Activated T-cell treated with anti-CD3 and anti-CD28 coated beads, Interleukin-2, amount 50 U/mL, for 48 hours (primary cell): ENCODE measurements around the gene SRRM5.
A peak's percentile ranks its signal among the peaks of the same experiment; 100 is the strongest.
"Not testable (repeated sequence)": the region's sequence is repeated elsewhere in the genome, so short reads cannot be mapped to it uniquely, and the experiment has no call there.

ENCODE experiments used
- DNase-seq, 2 experiments: peaks; one replicate each; pipeline ENCODE4 v3.0.0-alpha.2; 2020

SRRM5 gene

DNA sequence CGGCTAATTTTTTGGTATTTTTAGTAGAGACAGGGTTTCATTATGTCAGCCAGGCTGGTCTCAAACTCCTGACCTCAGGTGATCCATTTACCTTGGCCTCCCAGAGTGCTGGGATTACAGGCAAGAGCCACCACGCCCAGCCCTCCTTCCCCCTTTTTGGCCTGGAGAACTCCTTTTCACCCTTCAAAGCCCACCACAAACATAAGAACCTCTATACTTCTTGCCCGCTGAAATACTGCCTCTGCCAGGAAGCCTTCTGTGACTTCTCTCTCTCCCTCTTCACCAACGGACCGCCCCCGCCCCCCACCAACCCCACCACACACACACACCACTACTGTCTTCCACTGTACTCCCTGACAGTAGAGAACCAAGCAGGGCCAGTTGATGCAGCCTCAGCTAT, 5.1 kb downstream of the SRRM5 start:
- DNase-seq: no peak

DNA sequence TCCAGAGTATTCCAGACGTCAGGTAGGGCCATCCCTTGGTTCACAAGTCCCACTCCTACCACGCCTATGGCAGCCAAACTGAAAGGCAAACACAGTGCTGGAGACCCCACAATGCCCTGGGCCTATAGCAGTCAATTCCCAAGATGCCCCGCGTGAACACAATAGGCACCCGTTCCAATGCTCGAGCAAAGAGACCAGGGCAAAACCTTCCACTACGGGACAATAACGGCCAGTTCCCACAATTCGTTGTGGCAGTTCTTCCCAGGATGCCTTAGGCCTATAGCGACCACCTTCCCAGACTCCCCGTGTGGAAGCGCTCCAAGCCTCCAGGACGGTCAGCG, 7.0 kb downstream of the SRRM5 start:
- no peak for DNase-seq

DNA sequence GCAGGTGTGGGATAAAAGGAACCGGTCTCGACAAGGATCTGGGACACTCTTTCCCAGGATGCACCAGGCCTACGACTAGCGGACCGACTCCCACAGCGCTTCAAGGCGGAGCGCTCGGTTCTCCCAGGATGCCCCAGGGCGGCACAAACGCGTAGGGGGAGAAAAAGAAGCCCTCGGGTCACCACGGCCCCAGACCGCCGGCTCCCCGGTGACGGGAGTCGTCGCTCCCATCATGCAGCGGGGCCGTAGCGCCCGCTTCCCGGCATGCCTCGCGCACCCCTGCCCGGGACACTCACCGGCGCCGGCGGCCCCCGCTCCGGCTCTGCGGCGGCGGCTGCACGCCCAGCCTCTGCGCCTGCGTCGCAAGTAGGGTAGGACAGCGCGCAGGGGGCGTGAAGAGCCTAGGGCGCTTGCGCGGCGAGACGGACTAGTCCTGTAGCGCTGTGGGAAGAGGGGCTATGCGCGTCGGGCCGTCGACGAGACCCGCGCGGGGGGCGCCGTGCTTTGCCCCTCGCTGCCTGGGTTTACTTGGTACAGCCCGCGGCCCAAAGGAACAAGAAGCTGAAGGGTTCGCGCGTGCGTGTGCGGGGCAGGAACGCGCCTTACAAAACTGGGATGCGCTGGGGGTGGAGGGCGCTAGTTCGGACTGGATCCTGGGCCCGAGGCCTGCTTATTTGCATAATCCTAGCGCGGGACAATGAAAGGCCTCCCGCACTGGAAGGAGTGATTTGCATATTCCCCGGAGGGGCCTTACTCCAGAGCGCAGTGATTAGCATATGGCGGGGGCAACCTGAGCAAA, 7.6 kb downstream of the SRRM5 start, which contains the start of gene ZNF428:
ZNF428 (minus strand) TSS at position 368 of the 799 bp plus-strand sequence. CDS start 5,325 bp downstream, outside the sequence.
- peak; percentile 90 to 92 for DNase-seq

DNA sequence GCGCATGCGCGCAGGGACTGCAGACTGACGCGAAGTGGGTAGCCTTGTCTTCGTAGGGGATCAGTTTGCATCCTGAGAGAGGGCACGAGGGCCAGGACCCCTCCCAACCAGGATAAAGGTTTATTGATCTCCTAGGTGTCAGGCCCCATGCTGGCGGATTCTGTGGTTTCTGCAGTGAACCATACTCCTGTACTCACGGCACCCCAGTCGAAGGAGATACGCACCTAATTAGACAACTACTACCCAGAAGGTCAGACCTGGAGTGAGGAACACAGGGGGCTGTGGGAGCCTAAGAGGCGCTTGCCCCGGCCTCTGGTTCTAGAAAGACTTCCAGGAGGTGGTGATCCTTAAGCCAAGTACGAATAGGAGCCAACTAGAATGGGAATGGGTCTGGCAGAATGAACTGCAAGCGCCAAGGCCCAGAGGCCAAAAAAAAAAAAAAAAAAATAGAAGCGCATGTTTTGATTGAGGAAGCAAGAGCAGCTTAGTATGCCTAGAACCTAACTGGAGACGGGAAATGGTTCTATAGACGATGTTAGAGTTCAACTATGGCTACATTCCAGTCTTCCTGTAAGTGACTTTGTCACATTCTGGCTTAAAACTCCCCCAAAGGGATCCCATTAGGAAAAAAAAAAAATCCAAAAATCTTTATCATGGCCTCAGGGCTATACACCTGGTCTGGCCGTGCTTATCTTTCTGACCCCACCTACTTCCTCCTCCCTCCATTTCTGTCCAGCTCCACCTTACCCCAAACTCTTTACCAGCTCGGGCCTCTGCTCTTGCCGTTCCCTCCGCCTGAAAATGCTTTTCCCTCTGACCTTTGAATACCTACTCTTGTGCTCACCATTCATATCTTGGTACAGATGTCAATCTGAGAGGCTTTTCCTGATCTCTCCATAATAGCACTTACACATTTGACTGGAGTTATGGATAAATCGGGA, 8.4 kb downstream of the SRRM5 start:
- no peak for DNase-seq

DNA sequence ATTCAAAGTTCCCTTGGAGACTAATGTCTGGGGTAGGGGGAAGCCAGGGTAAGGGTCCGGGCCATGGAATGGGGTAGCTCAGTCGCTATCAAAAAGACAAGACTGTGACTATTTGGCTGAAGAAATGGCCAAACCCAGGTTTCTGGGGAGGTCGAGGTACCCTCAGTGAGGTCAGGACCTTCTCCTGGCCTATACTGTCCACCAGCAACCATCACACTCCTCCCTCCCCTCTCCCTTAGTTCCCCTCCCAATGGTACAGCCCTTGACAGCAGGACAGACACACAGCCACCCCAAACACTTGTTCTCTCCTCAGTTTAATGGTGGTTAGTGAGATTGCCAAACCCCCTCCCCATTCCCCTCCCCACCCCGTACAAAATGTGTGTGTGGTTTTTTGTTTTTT, 10.2 kb downstream of the SRRM5 start:
- no peak for DNase-seq

DNA sequence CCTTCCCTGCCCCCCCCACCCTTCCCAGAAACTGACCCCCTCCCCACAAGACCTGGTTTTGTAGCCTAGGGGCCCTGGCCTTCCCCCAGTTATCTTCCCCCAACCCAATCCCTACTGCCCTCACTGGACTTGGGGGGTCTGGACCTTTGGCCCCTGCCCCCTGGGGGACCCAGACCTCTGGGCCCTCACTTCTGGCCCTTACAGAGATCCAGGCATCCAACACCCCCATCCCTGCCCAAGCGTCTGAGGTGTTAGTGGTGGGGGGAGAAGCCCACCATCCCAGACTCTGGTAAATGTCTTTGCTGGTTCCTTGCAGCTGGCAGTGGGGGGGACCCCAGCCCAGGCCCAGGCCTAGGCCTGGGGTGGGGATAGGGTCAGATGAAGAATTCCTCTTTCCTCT, 11.1 kb downstream of the SRRM5 start:
- DNase-seq: no peak

DNA sequence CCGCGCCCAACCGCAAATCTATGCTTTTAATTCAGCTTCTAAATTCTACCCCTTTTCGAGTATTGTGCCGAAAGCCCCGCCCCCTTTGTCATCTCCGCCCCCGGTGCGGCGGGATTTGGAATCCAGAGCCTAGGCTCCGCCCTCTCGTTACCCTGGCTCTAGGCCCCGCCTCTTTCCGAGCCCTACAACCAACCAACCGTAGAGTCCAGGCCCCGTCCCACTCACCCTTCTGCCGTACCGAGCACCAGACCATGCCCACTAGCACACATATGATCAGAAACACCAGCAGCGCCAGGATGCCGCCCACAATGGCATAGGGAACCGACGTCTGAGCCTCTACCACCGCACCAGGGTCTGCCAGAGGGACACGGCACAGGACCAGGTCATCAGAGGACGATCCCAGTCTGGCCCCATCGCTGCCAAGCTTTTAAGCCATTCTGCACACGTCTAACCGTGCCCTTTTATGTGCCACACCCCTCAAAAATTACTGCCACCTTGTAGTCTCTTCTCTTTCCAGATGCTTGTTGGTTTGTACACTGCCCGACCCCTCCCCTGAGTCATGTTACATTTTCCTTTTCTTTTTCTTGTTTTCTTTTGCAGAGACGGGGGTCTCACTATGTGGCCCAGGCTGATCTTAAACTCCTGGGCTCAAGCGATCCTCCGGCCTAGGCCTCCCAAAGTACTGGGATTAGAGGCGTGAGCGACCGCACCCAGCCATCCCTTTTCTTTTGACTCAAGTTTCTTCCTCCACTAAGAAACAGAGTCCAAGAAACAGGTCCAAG, 12.2 kb downstream of the SRRM5 start:
- DNase-seq: peak in 1 of 2 experiments; percentile 45

DNA sequence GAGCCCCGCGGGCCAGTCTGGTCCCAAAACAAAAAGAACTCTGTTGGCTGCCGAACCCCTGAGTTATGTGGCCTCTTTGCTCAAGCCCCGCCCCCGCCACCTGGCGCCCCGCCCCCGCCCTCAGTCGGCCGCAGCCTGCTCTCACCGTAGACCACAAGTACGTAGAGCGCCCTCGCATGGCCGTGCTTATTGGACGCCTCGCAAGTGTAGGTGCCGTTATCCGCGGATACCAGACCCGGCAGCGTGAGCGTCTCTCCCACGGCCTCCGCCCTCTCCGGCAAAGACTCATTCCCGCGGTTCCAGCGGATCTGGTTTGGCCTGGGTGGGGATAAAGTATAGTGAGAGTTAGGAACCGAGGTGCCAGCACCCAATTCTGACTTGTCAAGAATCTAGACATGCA, 13.0 kb downstream of the SRRM5 start:
- peak; percentile 92 to 93 for DNase-seq

DNA sequence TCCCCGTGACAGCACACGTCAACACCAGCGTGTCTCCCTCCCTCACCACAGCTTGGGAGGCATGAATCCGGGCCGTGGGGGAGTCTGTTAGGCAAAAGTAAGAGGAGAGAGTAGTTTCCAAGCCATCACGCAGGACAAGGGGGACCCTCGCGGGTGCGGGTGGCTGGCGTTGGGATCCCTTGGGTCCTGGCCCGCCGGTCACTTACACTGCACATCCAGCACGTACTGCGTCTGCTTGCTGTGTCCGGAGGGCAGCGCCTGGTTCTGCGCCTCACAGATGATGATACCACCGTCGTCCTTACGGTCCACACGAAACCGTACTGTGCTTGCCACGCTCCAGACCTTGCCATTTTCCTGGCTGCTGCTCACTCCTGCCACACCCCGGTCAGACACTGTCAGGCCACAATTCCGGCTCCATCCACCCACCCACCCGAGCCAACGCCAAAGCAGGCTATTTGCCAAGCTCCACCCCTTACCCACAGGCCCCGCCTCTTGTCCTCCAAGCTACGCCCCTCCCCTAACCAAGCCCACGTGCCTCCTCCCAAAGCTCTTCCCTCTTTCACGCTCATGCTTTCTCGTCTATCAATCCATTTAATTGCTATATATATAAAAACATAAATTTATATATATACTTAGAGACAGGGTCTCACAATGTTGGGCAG, 14.2 kb downstream of the SRRM5 start:
- DNase-seq: peak; percentile 42 to 48

DNA sequence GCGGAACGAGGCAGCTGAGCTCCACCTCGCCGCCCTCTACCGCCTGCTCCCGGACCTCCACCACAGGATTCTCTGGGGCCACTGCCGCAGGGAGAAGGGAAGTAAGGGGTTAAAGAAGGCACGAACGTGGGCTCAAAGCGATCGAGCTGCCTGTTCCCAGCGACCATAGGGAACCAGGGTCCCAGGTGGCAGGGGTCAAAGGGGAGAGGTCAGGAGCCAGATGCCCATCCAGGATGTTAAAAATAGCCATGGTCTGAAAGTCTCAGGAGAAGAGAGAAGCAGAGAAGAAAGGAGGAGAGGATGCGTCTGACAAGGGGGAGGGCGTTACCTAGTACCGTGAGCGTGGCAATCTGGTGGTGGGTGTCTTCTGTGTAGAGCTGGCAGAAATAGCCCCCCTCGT, 14.9 kb downstream of the SRRM5 start:
- no peak for DNase-seq

DNA sequence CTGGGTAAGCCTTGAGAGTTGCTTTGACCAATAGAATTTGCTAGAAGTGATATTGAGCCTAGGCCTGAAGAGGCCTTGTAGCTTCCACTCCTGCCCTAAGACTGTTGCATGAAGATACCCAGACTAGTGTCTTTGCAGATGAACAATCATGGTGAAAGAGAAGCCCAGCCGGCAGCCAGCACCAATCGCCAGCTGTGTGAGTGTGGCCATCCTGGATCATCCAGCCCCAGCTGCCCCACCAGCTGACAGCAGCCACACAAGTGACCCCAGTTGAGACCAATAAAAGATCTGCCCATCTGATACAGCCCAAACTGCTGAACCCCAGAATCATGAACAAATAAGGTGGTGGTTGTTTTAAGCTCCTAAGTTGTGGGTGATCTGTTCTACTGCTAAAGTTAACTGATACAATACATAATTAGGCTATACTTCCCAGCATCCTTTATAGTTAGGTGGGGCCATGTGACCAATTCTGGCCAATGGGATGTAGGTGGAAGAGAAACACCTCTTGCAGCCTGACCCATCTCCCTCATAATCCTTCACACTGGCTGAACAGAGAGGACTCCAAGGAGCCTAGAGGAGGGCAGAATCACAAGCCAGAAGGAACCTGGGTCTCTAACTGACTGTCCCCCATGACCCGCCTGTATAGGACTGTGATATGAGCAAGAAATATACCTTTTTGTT, 16.9 kb downstream of the SRRM5 start:
- no peak for DNase-seq

DNA sequence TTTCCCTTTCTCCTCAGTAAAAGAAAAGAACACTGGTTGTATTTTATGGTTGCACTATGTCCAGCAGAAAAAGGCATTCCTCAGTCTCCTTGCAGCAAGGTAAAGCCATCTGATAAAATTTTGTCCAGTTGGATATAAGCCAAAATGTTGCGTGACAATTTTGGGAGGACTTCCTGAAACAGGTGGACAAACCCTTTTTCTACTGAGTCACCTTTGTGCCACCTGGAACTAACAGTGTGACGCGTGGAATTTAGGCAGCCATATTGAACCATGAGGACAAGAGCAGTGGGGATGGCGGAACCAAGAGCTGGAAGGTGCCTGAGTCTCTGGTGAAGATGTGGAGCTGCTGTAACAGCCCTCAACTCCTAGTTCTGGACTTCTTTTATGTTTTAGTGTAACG, 19.6 kb downstream of the SRRM5 start:
- no peak for DNase-seq

DNA sequence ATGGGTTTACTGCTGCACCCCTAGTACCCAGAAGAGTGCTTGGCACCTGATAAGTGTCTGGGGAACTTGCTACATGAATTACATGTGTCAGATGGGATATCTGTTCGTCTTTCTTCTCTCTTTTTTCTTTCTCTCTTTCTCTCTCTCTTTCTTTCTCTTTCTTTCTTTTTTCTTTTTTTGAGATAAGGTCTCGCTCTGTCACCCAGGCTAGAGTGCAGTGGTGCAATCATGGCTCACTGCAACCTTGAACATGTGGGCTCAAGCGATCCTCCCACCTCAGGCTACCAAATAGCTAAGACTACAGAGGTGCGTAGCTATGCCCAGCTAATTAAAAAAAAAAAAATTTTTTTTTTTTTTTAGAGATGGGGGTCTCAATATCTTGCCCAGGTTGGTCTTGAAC, 21.6 kb downstream of the SRRM5 start:
- DNase-seq: no peak

DNA sequence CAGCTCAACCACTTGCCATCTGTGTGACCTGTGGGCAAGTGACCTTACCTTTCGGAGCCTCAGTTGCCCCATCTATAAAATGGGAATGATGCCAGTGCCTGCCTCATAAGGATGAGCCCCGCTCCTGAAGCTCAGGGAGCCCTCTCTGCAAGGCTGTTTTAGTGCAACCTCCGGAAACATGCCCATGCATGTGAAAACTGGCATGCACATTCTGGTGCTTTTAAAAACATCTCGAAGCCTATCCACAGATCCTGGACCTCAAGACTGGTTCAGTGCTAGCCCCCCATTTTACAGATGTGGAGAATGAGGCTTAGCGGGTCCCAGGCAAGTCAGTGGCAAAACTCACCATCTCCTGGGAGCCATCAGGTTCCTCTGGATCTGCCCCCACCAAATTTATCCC, 22.2 kb downstream of the SRRM5 start:
- no peak for DNase-seq

DNA sequence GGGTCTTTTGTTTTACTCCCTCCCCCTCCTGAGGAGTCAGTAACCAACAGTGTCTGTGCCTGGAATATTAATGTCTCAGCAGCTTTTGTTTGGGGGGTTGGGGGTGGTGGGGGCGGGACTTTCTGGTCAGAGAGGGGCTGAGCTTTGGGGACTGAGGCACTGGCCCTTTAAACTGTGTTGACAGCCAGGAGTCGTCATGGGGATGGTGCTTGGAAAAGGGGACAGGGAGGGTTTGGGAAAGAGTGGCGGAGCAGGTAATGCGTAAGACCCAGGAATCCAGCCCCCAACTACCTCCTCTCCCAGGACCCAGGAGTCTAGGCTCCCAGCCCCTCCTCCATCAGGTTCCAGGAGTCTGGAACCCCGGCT, 22.6 kb downstream of the SRRM5 start:
- no peak for DNase-seq

DNA sequence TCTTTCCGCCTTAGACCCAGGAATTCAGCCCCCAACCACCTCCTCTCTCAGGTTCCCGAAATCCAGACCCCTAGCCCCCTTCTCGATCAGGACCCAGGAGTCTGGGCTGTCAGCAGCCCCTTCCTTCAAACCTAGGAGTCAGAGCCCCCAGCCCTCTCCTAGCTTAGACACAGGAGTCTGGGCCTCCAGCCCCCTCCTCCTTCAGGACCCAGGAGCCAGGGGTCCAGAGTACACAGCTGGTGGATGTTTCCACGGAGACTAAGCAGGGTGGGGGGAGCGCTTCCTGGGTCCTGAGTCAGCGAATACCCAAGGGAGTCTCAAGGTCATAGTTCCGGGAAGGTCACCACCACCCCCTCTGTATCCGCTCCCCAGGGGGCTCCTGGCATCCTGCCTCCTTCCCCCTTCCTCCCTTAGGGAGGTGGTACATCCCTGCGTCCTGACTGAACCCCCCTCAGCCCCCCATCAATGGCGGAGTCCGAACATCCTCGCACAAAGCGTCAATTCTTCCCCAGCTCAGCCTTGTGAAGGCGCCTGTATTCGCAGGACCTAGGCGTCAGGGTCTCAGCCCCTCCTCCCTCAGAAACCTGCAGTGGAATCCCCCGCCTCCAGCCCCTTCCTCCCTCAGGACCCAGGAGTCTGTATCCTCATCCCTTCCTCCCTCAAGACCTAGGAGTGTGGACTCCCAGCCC, 23.1 kb downstream of the SRRM5 start:
- DNase-seq: no peak

DNA sequence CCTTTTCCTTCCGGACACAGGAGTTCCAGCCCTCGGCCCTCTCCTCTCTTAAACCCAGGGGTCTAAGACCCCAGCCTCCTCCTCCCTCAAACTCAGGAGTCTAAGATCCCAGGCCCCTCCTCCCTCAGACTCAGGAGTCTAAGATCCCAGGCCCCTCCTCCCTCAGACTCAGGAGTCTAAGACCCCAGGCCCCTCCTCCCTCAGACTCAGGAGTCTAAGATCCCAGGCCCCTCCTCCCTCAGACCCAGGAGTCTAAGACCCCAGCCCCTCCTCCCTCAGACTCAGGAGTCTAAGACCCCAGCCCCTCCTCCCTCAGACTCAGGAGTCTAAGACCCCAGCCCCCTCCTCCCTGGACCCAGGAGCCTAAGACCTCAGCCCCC, 23.7 kb downstream of the SRRM5 start:
- not testable (repeated sequence) for DNase-seq

DNA sequence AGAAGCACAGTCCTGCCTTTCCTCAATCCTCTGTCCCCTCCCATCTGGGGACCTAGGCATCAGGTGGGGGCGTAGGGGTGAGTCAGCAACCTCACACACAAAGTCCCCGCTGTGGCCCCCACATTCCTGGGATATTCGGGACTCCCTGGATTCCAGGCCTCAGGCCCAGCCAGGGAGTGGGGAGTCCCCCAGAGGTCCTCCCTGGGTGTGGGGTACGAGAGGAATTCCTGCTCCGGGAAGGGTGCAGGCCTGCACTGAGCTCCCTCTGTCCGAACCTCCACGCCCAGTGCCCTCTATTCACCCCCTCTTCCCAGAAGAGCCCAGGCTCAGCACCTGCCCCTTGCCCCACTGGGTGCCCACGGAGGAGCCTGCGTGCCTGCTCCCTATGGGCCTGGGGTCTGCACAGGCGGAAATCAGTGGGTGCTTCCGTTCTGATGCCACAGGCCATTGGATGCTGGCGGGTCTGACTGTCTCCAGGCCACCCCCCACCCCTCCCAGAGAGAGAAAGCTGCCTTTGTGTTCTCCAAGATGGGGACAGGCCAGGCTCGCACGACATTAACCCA, 24.3 kb downstream of the SRRM5 start:
- no peak for DNase-seq

DNA sequence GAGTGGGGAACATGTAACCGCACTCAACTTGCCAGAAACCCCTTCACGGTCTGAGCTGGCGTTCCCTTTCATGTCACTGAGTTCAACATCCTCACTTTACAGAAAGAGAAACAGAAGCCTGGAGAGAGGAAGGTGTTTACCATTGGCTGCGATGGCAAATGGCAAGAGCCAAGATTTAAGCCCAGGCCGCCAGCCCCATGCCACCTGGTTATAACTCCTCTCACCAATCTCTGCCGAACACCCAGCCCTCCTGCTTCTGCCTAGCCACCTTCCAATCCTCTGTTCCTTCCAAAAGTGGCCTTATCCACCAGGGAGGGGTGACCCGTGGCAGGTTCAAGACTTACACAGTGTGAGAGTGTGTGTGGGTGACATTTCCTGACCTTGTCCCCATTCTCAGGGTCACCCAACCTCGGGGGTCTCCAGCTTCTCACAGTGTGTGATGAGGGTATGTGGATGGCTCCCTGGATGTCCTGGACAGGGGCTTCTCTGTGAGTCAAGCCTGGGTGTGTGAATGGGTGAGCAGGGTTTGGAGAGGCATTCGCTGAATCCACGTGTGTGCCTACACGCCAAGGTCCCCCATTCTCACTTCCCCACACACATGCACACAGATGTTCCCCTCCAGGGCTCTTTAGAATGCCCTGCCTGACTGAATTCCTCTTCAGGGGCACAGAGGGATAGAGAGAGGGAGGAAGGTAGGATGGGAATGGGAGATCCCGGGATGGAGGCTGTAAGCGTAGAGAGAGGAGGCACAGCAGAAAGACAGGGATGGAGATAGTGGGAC, 26.5 kb downstream of the SRRM5 start:
- no peak for DNase-seq

DNA sequence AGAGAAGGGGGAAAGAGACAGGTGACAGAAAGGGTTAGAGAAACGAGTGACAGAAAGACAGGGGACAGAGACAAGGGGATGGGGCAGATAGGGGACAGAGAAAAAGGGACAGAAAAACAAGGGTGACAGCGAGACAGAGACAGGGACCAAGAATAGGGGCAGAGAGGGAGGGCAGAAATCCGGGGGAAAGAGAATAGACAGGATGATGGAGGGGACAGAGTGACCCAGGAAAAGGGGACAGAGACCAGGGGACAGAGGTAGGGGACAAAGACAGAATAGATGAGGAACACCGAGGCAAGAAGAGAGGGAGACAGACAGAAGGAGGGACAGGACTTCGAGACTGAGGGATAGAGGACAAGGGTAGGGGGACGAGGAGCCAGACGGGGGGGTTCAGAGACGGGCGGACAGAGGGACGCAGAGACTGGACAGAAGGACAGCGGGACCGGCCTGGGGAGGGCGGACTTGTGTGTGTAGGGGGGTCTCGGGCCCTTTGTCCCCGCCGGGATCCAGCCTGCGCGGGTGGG, 27.2 kb downstream of the SRRM5 start:
- DNase-seq: no peak
